G401.6 (cell line): ENCODE measurements around the gene POLD4.
A peak's percentile ranks its signal among the peaks of the same experiment; 100 is the strongest.
"Not testable (repeated sequence)": the region's sequence is repeated elsewhere in the genome, so short reads cannot be mapped to it uniquely, and the experiment has no call there.

Source experiments
- FAIRE-seq: peaks from 2 replicates; lab custom pipeline; 2012; peaks lifted over from hg19 to GRCh38; lab: Jason Lieb, UNC

POLD4 gene

GRCh38 chr11:67351275-67352005, 1.9 kb downstream of the POLD4 start:
- no peak for FAIRE-seq

GRCh38 chr11:67349928-67350465, 3.3 kb downstream of the POLD4 start:
- no peak for FAIRE-seq

DNA sequence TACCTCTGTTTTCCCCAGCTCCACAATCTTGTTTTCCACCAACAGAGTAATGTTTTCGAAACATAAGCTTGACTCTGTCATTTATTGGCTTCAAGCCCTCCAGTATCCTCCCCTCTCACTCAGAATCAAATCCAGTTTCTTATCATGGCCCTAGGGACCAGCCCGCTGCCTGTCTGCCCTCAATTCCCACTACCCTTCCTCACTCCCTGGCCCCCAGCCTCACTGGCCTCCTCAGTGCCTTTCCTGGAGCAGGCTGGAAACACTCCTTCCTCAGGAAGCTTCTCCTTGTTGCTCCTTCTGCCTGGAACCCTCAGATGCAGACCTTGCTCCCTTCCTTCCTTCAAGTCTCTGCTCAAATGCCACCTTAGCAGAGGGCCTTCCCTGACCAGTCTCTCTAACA, 3.9 kb downstream of the POLD4 start:
- no peak for FAIRE-seq

DNA sequence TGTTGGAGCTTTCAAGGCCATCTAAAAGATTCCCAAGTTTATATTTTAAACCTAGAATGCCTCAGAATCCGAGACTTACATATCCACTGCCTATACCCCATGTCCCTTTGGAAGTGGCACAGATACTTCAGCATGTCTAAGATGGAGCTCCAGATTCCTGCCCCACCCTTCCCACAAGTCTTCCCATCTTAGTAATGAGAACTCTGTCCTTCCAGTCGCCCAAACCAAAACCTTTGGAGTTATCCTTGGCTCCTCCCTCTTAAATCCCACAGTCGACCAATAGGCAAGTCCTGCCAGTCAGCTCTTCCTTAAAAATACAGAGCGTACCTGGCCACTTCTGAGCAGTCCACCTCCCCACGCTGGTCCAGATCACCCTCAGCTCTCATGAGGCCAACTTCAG, 4.3 kb downstream of the POLD4 start:
- no peak for FAIRE-seq

- no peak for FAIRE-seq
These were observed 5.2 kb downstream of the POLD4 start for GRCh38 chr11:67347964-67348749.

DNA sequence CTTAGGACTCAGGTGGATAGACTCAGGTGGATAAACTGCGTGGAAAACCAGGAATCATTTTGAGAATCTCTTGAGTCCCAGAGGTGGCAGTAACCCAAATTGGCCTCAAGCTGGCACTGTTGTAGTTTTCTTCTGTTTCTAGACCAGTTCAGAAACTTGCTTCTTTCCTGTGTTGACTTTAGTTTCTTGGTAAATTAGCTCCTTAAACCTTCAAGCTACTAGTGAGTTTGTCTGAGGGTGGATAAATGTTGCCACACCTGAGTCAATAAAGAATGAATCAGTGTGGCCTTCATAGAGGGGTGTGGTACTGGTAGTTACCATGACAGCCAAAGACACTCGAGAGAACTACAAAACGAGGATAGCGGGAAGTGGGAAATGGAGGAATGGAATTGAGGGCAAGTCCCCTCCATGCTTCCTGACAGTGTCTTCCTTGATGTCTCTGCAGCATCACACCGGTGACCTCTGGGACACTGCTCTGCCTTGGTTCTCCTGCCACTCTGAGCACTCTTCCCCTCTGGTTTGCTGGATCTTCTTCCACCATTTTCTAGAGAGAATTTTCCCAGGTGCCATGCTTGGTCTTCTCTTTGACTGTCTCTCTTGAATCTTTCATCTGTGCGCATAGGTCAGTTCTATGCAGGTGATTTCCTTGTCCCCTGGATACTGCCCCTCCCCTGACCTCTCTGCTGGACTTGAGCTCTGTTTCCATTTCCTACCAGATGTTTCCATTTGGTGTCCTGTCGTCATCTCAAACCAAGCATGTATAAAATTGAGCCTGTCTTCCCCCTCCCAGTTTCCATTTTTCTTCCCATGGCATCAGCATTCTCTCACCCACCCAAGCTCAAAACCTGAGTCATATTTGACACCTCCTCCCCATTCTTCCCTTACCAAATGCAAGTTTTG, 7.2 kb downstream of the POLD4 start:
- FAIRE-seq, result peak; percentile 78

GRCh38 chr11:67345247-67345919, 8.0 kb downstream of the POLD4 start:
- FAIRE-seq, result no peak

- FAIRE-seq, result no peak
These were observed 9.1 kb downstream of the POLD4 start for GRCh38 chr11:67344264-67344663.

- FAIRE-seq, result no peak
These were observed 16.1 kb downstream of the POLD4 start for GRCh38 chr11:67337257-67337656.

- no peak for FAIRE-seq
These were observed 21.2 kb downstream of the POLD4 start for GRCh38 chr11:67332081-67332691.

DNA sequence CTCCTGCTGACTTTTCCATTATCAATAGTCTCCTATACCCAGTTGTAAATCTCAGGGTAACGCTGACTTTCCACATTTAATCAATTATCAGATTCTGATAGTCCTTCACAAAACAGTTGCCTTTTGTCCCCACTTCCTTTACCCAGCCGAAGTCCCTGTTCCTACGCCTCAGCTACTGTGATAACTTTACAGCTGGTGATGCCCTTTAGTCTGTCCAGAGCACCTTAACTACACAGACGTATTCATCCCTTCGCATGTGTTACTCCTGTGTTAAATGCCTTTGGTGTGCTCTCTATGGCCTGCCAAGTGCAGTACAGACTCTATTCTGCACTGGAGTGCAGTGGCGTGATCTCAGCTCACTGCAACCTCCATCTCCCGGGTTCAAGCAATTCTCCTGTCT, 29.8 kb downstream of the POLD4 start:
- FAIRE-seq, result no peak

DNA sequence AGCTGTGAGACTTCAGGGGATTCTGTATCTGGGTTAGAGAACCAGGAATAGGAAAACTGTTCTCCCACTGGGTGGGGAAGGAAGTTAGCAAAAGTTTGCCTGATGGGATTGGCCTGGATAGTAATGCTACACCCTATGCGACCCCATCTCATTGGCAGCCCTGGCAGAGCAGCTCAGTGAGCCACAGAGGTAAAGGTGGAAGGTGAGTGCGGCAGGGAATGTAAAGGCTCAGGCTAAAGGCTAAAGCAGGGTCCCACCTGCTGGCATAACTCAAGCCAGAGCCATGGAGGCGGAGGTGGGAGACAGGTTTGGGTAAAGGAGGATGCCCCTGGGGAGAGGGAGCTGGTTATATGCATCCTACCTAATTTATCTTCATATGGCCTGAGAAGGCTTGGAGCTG, 31.3 kb downstream of the POLD4 start:
- FAIRE-seq, result no peak

GRCh38 chr11:67321313-67321871, 32.0 kb downstream of the POLD4 start:
- FAIRE-seq, result no peak

DNA sequence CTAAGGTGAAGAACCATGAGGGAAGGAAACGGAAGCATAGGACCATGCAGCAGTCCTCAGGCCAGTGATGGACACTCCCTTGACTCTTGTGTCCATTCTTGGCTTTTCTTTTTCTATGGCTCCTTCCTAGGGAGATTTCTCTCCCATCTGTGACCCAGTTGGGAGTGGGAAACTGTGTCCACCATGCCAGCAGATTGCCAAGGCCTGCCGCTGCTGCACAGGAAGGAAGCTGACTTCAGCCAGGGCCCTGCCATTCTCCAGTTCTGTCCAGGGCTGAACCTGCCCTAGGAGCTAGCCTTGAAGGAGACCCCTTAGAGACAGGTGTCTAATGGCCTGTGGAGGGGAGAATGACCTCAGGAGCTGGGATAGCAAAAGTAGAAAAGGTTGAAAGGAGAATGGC, 32.7 kb downstream of the POLD4 start:
- no peak for FAIRE-seq

DNA sequence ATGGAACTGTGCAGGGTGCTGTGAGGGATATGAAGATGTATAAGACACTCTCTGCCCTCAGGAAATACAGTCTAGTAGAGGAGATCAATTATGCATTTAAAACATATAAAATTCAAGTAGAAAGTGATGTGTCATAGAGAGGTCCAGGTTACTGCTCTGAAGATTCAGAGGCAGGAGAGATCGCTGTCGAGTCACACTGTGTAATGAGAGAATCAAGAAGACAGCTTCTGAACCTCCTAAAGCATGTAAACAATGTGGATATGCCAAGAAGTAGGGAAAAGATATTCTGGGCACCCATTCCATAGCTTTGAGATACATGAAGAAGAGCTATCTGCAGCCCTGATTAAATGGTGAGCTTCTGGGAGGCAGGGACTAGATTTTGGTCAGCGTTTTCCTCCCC, 33.3 kb downstream of the POLD4 start:
- FAIRE-seq, result no peak

DNA sequence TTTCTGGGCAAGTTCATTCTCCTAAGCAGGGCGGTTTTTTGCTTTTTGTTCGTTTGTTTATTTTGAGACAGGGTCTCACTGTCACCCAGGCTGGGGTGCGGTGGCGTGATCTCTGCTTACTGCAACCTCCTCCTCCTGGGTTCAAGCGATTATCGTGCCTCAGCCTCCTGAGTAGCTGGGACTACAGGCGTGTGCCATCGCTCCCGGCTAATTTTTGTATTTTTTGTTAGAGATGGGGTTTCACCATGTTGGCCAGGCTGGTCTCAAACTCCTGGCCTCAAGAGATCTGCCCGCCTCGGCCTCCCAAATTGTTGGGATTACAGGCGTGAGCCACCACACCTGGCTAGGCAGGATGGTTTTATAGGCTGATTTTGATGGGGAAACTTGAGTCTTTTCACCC, 34.5 kb downstream of the POLD4 start:
- not testable (repeated sequence) for FAIRE-seq

DNA sequence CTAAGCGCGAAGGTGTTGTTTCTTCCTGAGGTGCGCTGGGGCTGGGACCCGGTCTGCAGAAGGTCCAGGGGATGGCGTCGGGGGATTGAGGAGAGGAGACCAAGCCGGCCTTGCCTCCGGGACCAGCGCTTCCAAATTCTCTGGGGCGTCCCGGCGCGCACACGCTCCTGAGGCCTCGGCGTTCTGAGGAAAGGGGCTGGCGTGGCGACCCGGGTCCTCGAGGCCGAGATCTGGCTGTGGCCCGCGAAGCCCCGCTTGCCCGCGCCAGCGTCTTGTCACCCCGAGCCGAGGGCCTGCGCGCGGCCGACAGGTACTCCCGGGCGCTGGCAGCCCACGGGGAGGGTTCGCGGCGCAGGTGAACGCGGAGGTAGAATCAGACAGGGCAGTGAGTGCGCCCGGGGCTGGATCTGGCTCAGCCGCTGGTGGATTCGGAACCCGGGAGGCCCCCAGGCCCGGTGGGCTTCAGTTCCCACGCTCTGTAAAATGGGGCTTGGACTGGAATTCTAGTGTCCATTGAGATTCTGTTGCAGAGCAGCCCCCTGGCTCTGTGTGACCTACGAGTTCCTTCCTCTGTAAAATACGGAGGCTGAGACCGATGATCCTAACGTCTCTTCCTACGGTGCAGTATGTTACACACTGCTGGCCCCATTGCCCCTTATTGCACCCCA, 35.3 kb downstream of the POLD4 start:
- FAIRE-seq, result no peak

- peak; percentile 76 for FAIRE-seq
These were observed 36.0 kb downstream of the POLD4 start for GRCh38 chr11:67317205-67317887.

GRCh38 chr11:67316882-67317204, 36.5 kb downstream of the POLD4 start:
- no peak for FAIRE-seq

GRCh38 chr11:67315325-67315909, 37.9 kb downstream of the POLD4 start:
- no peak for FAIRE-seq
